ENCODE measurements around the gene DNAJC4. TPM values are rescaled to one million over a fixed set of nuclear protein-coding genes. Genes with fewer than 3 reads are reported as not detected.
A peak's percentile ranks its signal among the peaks of the same experiment; 100 is the strongest.

Gene DNAJC4
- total and polyA plus RNA-seq, 9 donors = 25.0 to 69.1 (median 43.1) TPM

DNA sequence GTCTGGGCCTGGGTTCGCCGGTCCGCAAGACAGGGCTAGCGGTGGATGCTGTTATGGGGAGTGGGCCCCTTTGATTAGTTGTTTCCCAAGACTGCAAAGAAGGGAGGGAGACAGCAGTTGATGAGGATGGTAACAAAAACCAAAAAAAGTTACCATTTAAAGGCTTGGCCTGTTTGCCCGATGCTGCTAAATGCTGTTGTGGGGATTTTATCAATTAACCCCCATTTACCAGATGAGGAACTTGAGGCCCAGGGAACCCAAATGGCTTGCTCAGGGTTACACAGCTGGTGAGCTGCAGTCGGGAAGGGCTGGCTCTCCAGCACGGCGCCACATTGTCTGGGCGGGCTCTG is 7.7 kb upstream of the DNAJC4 start:
- intact Hi-C loops (cut with DNase I) = no loop called here
- TF ChIP-seq, protein P1, sequence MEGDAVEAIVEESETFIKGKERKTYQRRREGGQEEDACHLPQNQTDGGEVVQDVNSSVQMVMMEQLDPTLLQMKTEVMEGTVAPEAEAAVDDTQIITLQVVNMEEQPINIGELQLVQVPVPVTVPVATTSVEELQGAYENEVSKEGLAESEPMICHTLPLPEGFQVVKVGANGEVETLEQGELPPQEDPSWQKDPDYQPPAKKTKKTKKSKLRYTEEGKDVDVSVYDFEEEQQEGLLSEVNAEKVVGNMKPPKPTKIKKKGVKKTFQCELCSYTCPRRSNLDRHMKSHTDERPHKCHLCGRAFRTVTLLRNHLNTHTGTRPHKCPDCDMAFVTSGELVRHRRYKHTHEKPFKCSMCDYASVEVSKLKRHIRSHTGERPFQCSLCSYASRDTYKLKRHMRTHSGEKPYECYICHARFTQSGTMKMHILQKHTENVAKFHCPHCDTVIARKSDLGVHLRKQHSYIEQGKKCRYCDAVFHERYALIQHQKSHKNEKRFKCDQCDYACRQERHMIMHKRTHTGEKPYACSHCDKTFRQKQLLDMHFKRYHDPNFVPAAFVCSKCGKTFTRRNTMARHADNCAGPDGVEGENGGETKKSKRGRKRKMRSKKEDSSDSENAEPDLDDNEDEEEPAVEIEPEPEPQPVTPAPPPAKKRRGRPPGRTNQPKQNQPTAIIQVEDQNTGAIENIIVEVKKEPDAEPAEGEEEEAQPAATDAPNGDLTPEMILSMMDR (IDR thresholded peaks at IDR 0.05) = no peak
- TF ChIP-seq EP300 (IDR thresholded peaks at IDR 0.05) = no peak
- TF ChIP-seq POLR2A (IDR thresholded peaks at IDR 0.05) = no peak
- Histone ChIP-seq H3K27me3 (no peaks in the 10 kb centered on the region), H3K36me3 (no peaks in the 10 kb centered on the region), H3K9me3 (no peaks in the 10 kb centered on the region), H3K4me1 (ENCODE audit: insufficient read depth) (peaks cover 20% of the 10 kb centered on the region), H3K27ac (no peak overlapping the region), H3K4me3 (no peak overlapping the region)
- DNase-seq = no peak
- WGBS, 3 donors = 54 to 69% (median 62%) methylated on average over 9 of the region's 9 CpGs

DNA sequence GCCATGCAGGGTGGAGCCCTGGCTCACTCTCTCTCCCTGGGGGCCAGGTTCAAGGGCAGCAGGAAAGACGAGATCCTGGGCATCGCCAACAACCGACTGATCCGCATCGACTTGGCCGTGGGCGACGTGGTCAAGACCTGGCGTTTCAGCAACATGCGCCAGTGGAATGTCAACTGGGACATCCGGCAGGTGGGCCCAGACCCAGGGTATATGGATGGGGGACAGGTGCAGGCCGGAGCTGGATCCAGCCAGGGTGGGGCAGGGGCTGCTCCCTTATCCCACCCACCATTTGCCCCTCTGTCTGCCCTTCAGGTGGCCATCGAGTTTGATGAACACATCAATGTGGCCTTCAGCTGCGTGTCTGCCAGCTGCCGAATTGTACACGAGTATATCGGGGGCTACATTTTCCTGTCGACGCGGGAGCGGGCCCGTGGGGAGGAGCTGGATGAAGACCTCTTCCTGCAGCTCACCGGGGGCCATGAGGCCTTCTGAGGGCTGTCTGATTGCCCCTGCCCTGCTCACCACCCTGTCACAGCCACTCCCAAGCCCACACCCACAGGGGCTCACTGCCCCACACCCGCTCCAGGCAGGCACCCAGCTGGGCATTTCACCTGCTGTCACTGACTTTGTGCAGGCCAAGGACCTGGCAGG is 7.2 kb upstream of the DNAJC4 start:
- Histone ChIP-seq H3K4me1 (ENCODE audit: insufficient read depth) (peaks cover 20% of the 10 kb centered on the region), H3K27ac (no peak overlapping the region), H3K36me3 (no peaks in the 10 kb centered on the region), H3K27me3 (no peaks in the 10 kb centered on the region), H3K4me3 (no peak overlapping the region), H3K9me3 (no peaks in the 10 kb centered on the region)
- 63 to 70% (median 67%) methylated on average over 24 of the region's 24 CpGs for WGBS, 3 donors
- TF ChIP-seq, protein P1 (IDR thresholded peaks at IDR 0.05) = no peak
- TF ChIP-seq POLR2A (IDR thresholded peaks at IDR 0.05) (no peak), EP300 (IDR thresholded peaks at IDR 0.05) (no peak)
- intact Hi-C loops (cut with DNase I) = no loop called here
- peak; percentile 24 to 57 (median 30) for DNase-seq

DNA sequence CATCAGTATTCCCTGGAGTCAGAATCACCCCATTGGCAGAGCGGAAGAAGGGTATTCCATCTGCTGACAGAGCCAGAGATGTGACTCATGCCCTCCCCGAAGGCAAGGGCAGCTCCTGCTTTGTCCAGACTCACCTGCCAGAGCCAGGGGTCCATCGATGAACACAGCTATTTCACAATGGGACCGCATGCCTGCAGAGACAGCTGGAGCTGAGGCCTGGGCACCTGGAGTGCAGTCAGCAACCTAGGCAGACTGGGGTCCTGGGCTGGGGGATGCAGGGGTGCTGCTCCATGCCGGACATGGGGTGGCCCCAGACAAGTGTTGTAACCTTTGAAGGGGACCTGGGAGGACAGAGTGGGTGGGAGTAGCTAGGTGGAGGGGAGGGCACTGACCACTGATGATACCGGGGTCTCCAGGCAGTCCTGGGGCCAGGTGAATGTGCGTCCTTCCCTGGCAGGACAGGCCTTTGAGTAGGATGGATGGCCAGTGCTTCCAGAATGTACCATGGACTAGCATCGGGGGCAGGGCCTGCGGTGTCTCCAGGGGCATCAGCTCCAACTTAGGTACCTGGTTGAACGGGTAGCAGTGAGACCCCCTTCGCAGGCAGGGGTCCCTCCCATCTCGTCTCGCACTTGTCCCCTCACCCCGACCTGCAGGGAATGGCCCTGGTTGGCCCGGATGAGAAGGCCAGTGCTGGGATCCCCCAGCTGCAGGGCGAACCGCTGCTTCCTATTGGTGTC is 6.0 kb upstream of the DNAJC4 start:
- intact Hi-C loops (cut with DNase I) = no loop called here
- Histone ChIP-seq H3K4me3 (no peak overlapping the region), H3K27ac (no peak overlapping the region), H3K9me3 (no peaks in the 10 kb centered on the region), H3K4me1 (ENCODE audit: insufficient read depth) (peaks cover 20% of the 10 kb centered on the region), H3K36me3 (no peaks in the 10 kb centered on the region), H3K27me3 (no peaks in the 10 kb centered on the region)
- 84 to 88% (median 87%) methylated on average over 8 to 17 of the region's 17 CpGs for WGBS, 3 donors
- DNase-seq = peak; percentile 16 to 41 (median 31)
- TF ChIP-seq, protein P1 (IDR thresholded peaks at IDR 0.05) = no peak
- TF ChIP-seq EP300 (IDR thresholded peaks at IDR 0.05) (no peak), POLR2A (IDR thresholded peaks at IDR 0.05) (no peak)

DNA sequence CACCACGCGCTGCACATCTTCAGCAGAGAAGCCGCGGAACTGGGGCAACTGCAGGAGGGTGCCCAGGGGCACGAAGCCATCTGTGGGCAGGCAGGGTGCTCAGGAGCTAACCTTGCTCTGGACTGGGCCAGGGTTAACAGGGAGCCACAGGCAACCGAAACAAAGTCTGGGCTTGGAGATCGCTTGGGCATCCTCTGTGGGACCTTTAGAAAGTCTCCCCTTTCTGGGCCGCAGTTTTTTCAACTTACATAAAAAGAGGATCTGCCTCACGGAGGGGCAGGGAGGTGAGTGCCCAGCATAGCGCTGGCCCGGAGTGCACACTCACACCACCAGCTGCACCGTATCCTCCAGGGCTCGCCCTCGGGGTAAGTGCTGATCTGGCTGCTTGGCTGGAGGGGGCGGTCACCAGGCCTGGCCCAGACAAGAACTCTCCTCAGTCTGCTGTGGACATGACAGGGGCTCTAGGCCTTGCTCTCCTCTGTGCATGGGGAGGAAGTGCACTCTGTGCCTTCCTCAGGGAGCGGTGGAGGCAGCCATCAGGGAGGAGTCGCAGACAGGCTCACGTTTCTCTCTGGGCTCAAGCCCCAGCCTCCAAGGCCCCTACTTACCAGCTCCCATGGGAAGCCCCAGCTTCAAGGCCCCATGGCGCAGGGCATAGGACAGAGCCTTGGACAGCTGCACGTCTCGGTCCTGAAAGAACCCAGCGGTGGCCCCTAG is 5.3 kb upstream of the DNAJC4 start:
- intact Hi-C loops (cut with DNase I) = no loop called here
- peaks cover 23% of the 10 kb centered on the region for H3K4me1 ChIP-seq (ENCODE audit: insufficient read depth)

More for the DNA sequence above, 5.3 kb upstream of the DNAJC4 start:
- Histone ChIP-seq H3K27me3 (no peaks in the 10 kb centered on the region), H3K36me3 (no peaks in the 10 kb centered on the region), H3K9me3 (no peaks in the 10 kb centered on the region), H3K27ac (peak overlapping the region; percentile 52 to 62), H3K4me3 (peak overlapping the region; percentile 64)
- 62 to 67% (median 65%) methylated on average over 22 of the region's 22 CpGs for WGBS, 3 donors
- TF ChIP-seq EP300 (IDR thresholded peaks at IDR 0.05) = no peak
- TF ChIP-seq, protein P1 (IDR thresholded peaks at IDR 0.05) = no peak
- TF ChIP-seq POLR2A (IDR thresholded peaks at IDR 0.05) = no peak
- peak; percentile 12 to 50 (median 43) for DNase-seq

Data from ovary (tissue), 9 donors.